Left ventricle myocardium inferior (tissue), 1 donor: ENCODE results near the gene GNB1L. TPM values are rescaled to one million over a fixed set of nuclear protein-coding genes. Genes with fewer than 3 reads are reported as not detected.

Experiments
- DNase-seq: peaks from one replicate; pipeline ENCODE4 v3.0.0-alpha.2; 2020
- H3K27ac ChIP-seq: fragments of 200-600 bp; replicated peaks from 2 replicates; pipeline ENCODE4 v1.8.0; 2021
- H3K27me3 ChIP-seq: fragments of 200-600 bp; 2 replicates; pipeline ENCODE4 v1.8.0; 2021; ENCODE audit warnings: low read depth
- H3K36me3 ChIP-seq: fragments of 200-600 bp; 2 replicates; pipeline ENCODE4 v1.8.0; 2021
- H3K4me1 ChIP-seq: fragments of 200-600 bp; 2 replicates; pipeline ENCODE4 v1.8.0; 2021
- H3K4me3 ChIP-seq: fragments of 200-600 bp; 2 replicates; pipeline ENCODE4 v1.8.0; 2021; ENCODE audit warnings: mild to moderate bottlenecking, moderate library complexity
- H3K9me3 ChIP-seq: fragments of 200-600 bp; replicated peaks from 2 replicates; pipeline ENCODE4 v1.8.0; 2021
- CTCF ChIP-seq: fragments of 200-600 bp; IDR thresholded peaks from 2 replicates; pipeline ENCODE4 v1.8.0; 2021; ENCODE audit warnings: antibody characterized with exemption, mild to moderate bottlenecking, borderline replicate concordance
- intact Hi-C: fragments of 100-400 bp; cut with micrococcal nuclease; formaldehyde crosslinking; loops from one replicate; pipeline ENCODE4 v1.11.0; 2022
- total RNA-seq: library from RNA; stranded (reverse); fragmentation: NEBNext Ultra II Directional; extraction: Animal tissue kit (Norgen Biotek cat#: 25700); gene quantifications from one replicate; pipeline ENCODE4 v1.2.1, GENCODE V29; 2021
- donor health status: DM: no; HTN: yes; CAD: no; lungs with severe emphysema.

GNB1L gene
- total RNA-seq, 1 donor from 2014 or later = 2.9 TPM

DNA sequence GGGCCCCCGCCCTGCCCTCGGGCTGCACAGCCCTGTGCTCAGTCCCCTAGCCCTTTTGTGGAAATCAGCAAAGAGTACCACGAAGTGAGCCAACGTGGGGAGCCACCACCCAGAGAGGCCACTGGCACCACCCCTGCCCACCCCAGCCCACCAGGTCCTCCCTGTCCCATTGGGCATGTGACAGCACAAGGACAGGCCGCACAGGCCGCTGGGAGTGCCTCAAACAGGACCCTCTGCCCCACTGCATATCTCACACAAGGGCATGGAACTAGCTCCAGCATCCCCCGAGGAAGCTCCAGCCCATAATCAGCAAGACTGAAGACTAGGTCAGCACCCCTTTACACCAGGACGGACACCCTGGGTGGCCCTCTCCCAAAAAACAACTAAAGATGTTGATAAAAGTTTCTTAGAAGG lies 29.7 kb downstream of the GNB1L start:
- no peak for TF ChIP-seq CTCF
- Histone ChIP-seq H3K4me3 (no peak overlapping the region), H3K27me3 (no peaks in the 10 kb centered on the region), H3K4me1 (no peaks in the 10 kb centered on the region), H3K9me3 (no peaks in the 10 kb centered on the region), H3K36me3 (no peaks in the 10 kb centered on the region), H3K27ac (no peak overlapping the region)
- DNase-seq = no peak
- intact Hi-C loops = no loop called here

DNA sequence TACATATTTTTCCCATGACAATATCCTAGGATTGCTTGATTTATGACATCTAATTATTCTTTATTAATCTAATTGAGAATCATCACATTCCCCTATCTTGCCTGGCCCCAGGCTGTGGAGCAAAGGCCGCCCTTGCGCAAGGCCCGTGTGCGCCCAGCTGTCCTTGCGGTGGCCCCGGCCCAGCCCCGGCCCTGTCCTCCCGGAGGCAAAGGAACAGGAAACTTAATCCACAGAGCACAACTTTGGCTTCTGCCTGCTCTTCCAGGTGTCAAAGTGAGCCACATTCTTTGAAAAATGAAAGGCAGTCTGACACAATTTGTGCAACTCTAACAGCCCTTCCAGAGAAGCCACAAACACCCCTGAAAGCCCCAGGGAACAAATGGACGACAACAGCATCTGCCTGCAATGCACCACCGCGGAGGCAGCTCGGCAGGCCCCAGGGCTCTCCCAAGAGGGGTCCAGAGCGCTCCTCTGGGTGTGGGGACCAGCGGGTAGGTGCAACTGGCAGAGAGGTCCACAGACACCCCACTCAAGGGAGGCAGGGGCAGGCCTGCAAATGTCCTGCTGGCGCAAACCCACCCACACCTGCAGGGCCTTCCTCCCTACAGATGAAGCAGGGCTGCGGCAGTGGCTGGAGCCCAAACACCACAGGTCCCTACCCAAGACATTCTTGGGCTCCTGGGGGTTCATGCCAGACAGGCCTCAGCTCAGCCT lies 30.3 kb downstream of the GNB1L start:
- Histone ChIP-seq H3K9me3 (no peaks in the 10 kb centered on the region), H3K27me3 (no peaks in the 10 kb centered on the region), H3K36me3 (no peaks in the 10 kb centered on the region), H3K4me3 (no peak overlapping the region), H3K27ac (no peak overlapping the region), H3K4me1 (no peaks in the 10 kb centered on the region)
- intact Hi-C loops = no loop called here
- TF ChIP-seq CTCF = no peak
- no peak for DNase-seq

DNA sequence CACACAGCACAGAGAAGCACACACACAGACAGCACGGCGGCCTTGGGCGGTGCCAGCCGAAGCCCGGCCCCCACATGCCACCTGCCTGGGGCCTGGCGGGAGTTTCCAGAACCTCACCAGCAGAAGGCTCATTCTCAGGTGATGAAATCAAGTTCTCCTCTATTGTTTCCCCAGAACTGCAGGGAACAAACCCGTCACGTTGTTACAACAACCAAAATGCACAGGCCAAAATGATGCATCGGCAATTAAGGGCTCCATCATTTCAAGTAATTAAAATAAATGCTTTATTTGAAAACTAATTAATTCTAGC lies 30.8 kb downstream of the GNB1L start:
- intact Hi-C loops = no loop called here
- Histone ChIP-seq H3K27me3 (no peaks in the 10 kb centered on the region), H3K27ac (no peak overlapping the region), H3K4me1 (no peaks in the 10 kb centered on the region), H3K4me3 (no peak overlapping the region), H3K9me3 (no peaks in the 10 kb centered on the region), H3K36me3 (no peaks in the 10 kb centered on the region)
- no peak for TF ChIP-seq CTCF
- DNase-seq = no peak

GRCh38 chr22:19823191-19823901 lies 31.3 kb downstream of the GNB1L start:
- no peak for TF ChIP-seq CTCF
- Histone ChIP-seq H3K4me3 (no peak overlapping the region), H3K27ac (no peak overlapping the region), H3K4me1 (no peaks in the 10 kb centered on the region), H3K36me3 (no peaks in the 10 kb centered on the region), H3K9me3 (no peaks in the 10 kb centered on the region), H3K27me3 (no peaks in the 10 kb centered on the region)
- no peak for DNase-seq
- intact Hi-C loops = no loop called here

DNA sequence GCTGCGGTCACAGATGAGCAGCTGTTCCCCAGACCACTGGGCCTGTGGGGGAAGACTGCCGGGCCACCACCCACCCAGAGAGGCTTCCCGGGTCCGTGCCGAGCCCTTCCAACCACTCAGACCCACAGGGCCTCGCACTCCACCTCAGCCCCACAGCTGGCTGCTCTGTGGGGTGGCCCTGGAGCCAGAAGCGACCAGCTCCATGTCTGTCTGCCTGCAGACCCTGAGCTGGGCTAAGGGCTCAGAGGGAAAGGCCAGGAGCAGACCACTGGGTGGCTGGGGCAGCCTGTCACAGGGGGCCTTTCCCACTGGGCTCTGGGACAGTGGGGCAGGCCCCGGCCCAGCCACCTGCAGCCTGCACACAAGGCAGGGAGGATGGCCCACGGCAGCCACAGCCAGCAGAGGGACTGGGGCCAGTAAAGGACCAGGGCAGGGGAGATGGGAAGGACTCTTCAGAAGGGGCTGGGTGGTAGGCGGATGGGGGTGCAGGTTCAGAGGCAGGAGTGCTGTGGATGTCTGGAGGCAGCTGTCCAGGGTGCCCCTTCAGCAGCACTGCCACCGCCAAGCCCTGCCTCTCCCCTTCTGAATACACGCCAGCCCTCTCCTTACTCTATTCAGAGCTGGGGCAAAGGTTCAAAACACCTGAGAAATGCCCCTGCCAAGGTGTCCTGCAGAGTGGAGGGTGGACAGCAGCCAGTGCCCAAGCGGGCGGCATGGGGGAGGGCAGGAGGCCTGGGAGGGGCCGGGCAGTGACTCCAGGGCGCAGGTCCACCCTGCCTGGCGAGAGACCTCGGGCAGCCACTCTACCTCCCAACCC lies 32.2 kb downstream of the GNB1L start:
- H3K27ac ChIP-seq = no peak overlapping the region
- no peaks in the 10 kb centered on the region for H3K27me3 ChIP-seq
- DNase-seq = no peak
- no peaks in the 10 kb centered on the region for H3K4me1 ChIP-seq
- H3K36me3 ChIP-seq = no peaks in the 10 kb centered on the region
- intact Hi-C loops = no loop called here
- no peak for TF ChIP-seq CTCF
- H3K9me3 ChIP-seq = no peaks in the 10 kb centered on the region
- H3K4me3 ChIP-seq = no peak overlapping the region
